Natural killer cell (primary cell): ENCODE results near the gene MAML3. TPM values are rescaled to one million over a fixed set of nuclear protein-coding genes. Genes with fewer than 3 reads are reported as not detected.

Source experiments
- ATAC-seq, 3 donors: fragments of 150-1000 bp in 2 of 3; fragments of 200-7000 bp in 1 of 3; cut with Tn5 transposase; 1 replicate in 1 of 3; 2 replicates in 2 of 3; pipeline ENCODE4 v1.10.0; 2021; ENCODE audit warnings: mild to moderate bottlenecking in 2 of 3, moderate library complexity in 2 of 3
- DNase-seq, 2 donors: peaks; one replicate each; pipeline versions ENCODE4 v3.0.0 to v3.0.0-alpha.2; 2013 to 2021; ENCODE audit warnings: mixed read lengths in 1 of 2
- H3K27ac ChIP-seq: one replicate; pipeline ENCODE4 v1.5.1; 2013; ENCODE audit warnings: mild to moderate bottlenecking, low read length
- H3K27me3 ChIP-seq: one replicate; pipeline ENCODE4 v1.6.1; 2013; ENCODE audit warnings: low read length; ENCODE audit not compliant: control insufficient read depth, insufficient read depth
- H3K36me3 ChIP-seq: one replicate; pipeline ENCODE4 v1.6.1; 2013; ENCODE audit warnings: low read length; ENCODE audit not compliant: control insufficient read depth, insufficient read depth
- H3K4me1 ChIP-seq: one replicate; pipeline ENCODE4 v1.6.1; 2013; ENCODE audit warnings: low read length; ENCODE audit not compliant: control insufficient read depth, insufficient read depth
- H3K4me3 ChIP-seq: one replicate; pipeline ENCODE4 v1.5.1; 2013; ENCODE audit warnings: low read length
- H3K9me3 ChIP-seq: one replicate; pipeline ENCODE4 v1.6.1; 2013; ENCODE audit warnings: low read length; ENCODE audit not compliant: control insufficient read depth, insufficient read depth
- H3K27ac Mint-ChIP-seq, 2 donors: one replicate each; pipeline ENCODE4 v1.8.0; 2022; ENCODE audit warnings: mild to moderate bottlenecking in 2 of 2, mixed read lengths in 2 of 2, moderate library complexity in 1 of 2
- H3K27me3 Mint-ChIP-seq, 2 donors: one replicate each; pipeline ENCODE4 v1.8.0; 2022; ENCODE audit warnings: low read depth in 2 of 2, mixed read lengths in 2 of 2
- H3K36me3 Mint-ChIP-seq: one replicate; pipeline ENCODE4 v1.8.0; 2022; ENCODE audit warnings: mixed read lengths
- H3K4me1 Mint-ChIP-seq, 2 donors: one replicate each; pipeline ENCODE4 v1.8.0; 2022; ENCODE audit warnings: mixed read lengths in 2 of 2
- H3K4me3 Mint-ChIP-seq: one replicate; pipeline ENCODE4 v1.8.0; 2022; ENCODE audit warnings: mild to moderate bottlenecking, moderate library complexity, mixed read lengths
- H3K9me3 Mint-ChIP-seq, 2 donors: one replicate each; pipeline ENCODE4 v1.8.0; 2022; ENCODE audit warnings: mixed read lengths in 2 of 2
- CTCF ChIP-seq: fragments of 200-600 bp; IDR thresholded peaks from one replicate; pipeline ENCODE4 v1.8.0; 2022; ENCODE audit warnings: antibody characterized with exemption
- WGBS: methylation state at CpG from one replicate; pipeline ENCODE4 v1.1.7; 2013; ENCODE audit warnings: missing lambda C conversion rate; ENCODE audit not compliant: insufficient coverage; 5-methylcytosine and 5-hydroxymethylcytosine counted together
- intact Hi-C: fragments of 100-400 bp; cut with micrococcal nuclease; formaldehyde crosslinking; loops from one replicate; pipeline ENCODE4 v1.14.2; 2022
- total RNA-seq, 4 donors: library from RNA; stranded (reverse); fragments of 120-200 nt in 1 of 4; gene quantifications; one replicate each; pipeline versions ENCODE4 v1.2.3 to v1.2.4, GENCODE V29; 2013 to 2022

The MAML3 gene
- total RNA-seq, 3 donors from 2014 or later (not counting 1 experiment from before 2014, with no cell fraction given) = 1.7 to 5.6 (median 2.8) TPM

- Histone ChIP-seq H3K4me3 (no peak overlapping the region), H3K27ac (no peak overlapping the region), H3K27me3 (no peaks in the 10 kb centered on the region), H3K4me1 (no peaks in the 10 kb centered on the region), H3K36me3 (no peaks in the 10 kb centered on the region), H3K9me3 (no peaks in the 10 kb centered on the region)
- no peaks in the 10 kb centered on the region for H3K36me3 Mint-ChIP-seq
- intact Hi-C loops = no loop called here
- WGBS = 82% methylated on average over 6 of the region's 6 CpGs
- DNase-seq (no peak), ATAC-seq (no peak)
- H3K27me3 Mint-ChIP-seq = no peaks in the 10 kb centered on the region
- no peaks in the 10 kb centered on the region for H3K9me3 Mint-ChIP-seq
- no peak overlapping the region for H3K27ac Mint-ChIP-seq
- no peaks in the 10 kb centered on the region for H3K4me1 Mint-ChIP-seq
- TF ChIP-seq CTCF = no peak
- no peak overlapping the region for H3K4me3 Mint-ChIP-seq
These were observed 380.2 kb downstream of the MAML3 start for GRCh38 chr4:139773560-139774318.

GRCh38 chr4:139770361-139770760 lies 383.6 kb downstream of the MAML3 start:
- Histone ChIP-seq H3K27ac (no peak overlapping the region), H3K27me3 (no peaks in the 10 kb centered on the region), H3K9me3 (no peaks in the 10 kb centered on the region), H3K4me3 (no peak overlapping the region), H3K36me3 (no peaks in the 10 kb centered on the region), H3K4me1 (no peaks in the 10 kb centered on the region)
- Mint-ChIP-seq H3K4me3 (no peak overlapping the region), H3K27ac (no peak overlapping the region), H3K27me3 (peaks cover 0 to 2% of the 10 kb centered on the region in 2 donors), H3K9me3 (no peaks in the 10 kb centered on the region), H3K36me3 (no peaks in the 10 kb centered on the region), H3K4me1 (no peaks in the 10 kb centered on the region)
- DNase-seq = no peak
- 90% methylated on average over 3 of the region's 4 CpGs for WGBS
- ATAC-seq = no peak
- TF ChIP-seq CTCF = no peak
- intact Hi-C loops = no loop called here

- Mint-ChIP-seq H3K36me3 (no peaks in the 10 kb centered on the region), H3K27ac (no peak overlapping the region), H3K27me3 (peaks cover 0 to 2% of the 10 kb centered on the region in 2 donors), H3K9me3 (no peaks in the 10 kb centered on the region), H3K4me1 (no peaks in the 10 kb centered on the region), H3K4me3 (no peak overlapping the region)
- ATAC-seq (no peak), DNase-seq (no peak)
- no peaks in the 10 kb centered on the region for H3K9me3 ChIP-seq
- intact Hi-C loops = no loop called here
- WGBS = 84% methylated on average over 4 of the region's 4 CpGs
- no peaks in the 10 kb centered on the region for H3K27me3 ChIP-seq
- no peaks in the 10 kb centered on the region for H3K4me1 ChIP-seq
- no peak overlapping the region for H3K4me3 ChIP-seq
- H3K36me3 ChIP-seq = no peaks in the 10 kb centered on the region
- H3K27ac ChIP-seq = no peak overlapping the region
- no peak for TF ChIP-seq CTCF
These were observed 384.6 kb downstream of the MAML3 start for GRCh38 chr4:139769364-139769763.

- Mint-ChIP-seq H3K9me3 (no peaks in the 10 kb centered on the region), H3K27me3 (peaks cover 0 to 2% of the 10 kb centered on the region in 2 donors), H3K4me3 (no peak overlapping the region), H3K4me1 (no peaks in the 10 kb centered on the region), H3K36me3 (no peaks in the 10 kb centered on the region), H3K27ac (no peak overlapping the region)
- ATAC-seq (no peak), DNase-seq (no peak)
- no peak for TF ChIP-seq CTCF
- Histone ChIP-seq H3K27ac (no peak overlapping the region), H3K9me3 (no peaks in the 10 kb centered on the region), H3K4me1 (no peaks in the 10 kb centered on the region), H3K27me3 (no peaks in the 10 kb centered on the region), H3K4me3 (no peak overlapping the region), H3K36me3 (no peaks in the 10 kb centered on the region)
- 78% methylated on average over 4 of the region's 4 CpGs for WGBS
- intact Hi-C loops = no loop called here
These were observed 385.1 kb downstream of the MAML3 start for GRCh38 chr4:139768896-139769295.
